Measurements from ENCODE around the gene SERP2.

Gene SERP2

DNA sequence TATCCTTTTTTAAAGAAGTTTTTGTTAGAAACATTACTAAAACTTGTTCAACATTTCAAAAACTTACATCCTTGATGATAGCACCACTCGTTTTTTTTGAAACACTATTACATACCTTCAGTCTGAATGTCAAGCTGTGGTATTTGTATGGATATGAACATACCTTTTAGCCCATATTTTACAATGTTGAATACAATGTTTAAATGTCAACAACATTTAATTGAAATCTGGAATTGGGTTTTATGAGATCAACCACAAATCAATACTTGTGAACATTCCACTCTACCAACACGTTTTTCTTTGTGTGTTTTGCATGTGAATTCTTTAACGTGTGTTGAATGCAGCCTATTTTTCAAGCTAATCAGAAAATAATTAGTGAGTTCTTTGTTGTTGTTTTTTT is 4.7 kb downstream of the SERP2 start:
- WGBS: no CpG with 5 or more reads among the region's 3 CpGs
- peaks cover 5% of the 10 kb centered on the region; the same call in 1 of the 2 replicates for H3K27me3 ChIP-seq (ENCODE audit: insufficient read depth, low read length)
- no peak overlapping the region for H3K27ac ChIP-seq (ENCODE audit: low read depth, low read length)
- H3K4me3 ChIP-seq (ENCODE audit: low read length): no peak overlapping the region
- H3K4me1 ChIP-seq (ENCODE audit: insufficient read depth, low read length): peaks cover 9% of the 10 kb centered on the region
- no peaks in the 10 kb centered on the region for H3K9me3 ChIP-seq (ENCODE audit: insufficient read depth, low read depth, low read length)
- no peak overlapping the region for H3K9ac ChIP-seq (ENCODE audit: low read depth, low read length)
- H3K36me3 ChIP-seq (ENCODE audit: insufficient read depth, low read length): no peaks in the 10 kb centered on the region

- Histone ChIP-seq H3K27me3 (ENCODE audit: insufficient read depth, low read length) (no peaks in the 10 kb centered on the region), H3K9me3 (ENCODE audit: insufficient read depth, low read depth, low read length) (no peaks in the 10 kb centered on the region), H3K9ac (ENCODE audit: low read depth, low read length) (no peak overlapping the region), H3K4me1 (ENCODE audit: insufficient read depth, low read length) (peaks cover 9% of the 10 kb centered on the region), H3K4me3 (ENCODE audit: low read length) (no peak overlapping the region), H3K36me3 (ENCODE audit: insufficient read depth, low read length) (no peaks in the 10 kb centered on the region), H3K27ac (ENCODE audit: low read depth, low read length) (no peak overlapping the region)
- 96% methylated on average over 2 of the region's 2 CpGs for WGBS
Observed at GRCh38 chr13:44379885-44380284, 6.3 kb downstream of the SERP2 start.

DNA sequence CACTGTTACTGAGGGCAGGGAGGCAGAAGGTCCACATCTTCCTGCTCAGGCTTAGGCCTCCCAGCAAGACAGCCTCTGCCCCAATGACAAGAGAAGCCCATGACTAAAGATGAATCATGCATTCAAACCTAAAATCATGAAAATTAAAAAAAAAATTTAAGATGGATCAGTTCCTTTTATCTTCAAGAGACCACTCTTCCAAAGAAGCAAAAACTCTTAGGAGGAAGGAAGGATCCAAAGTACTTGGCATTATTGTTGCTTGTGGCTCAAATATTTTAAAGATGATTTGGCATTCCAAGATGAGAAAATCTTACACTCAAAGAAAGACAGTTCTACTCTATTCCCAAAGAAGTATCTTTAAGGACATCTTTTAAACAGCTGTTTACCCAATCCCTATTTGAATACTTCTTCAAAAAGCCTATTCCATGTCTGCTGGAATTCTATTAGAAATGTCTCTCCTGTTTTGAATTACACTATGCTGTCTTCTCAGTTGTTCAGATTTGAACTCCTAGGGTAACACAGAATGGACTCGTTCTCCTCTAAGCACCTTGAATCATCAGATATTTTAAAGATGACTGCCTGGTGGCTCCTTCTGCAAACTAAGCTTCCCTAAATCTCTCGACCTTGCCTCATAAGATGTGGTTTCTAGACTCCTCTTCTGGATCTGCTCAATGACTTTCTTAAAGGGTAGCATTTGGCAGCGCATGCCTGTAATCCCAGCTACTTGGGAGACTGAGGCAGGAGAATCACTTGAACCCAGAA is 7.0 kb downstream of the SERP2 start:
- H3K9me3 ChIP-seq (ENCODE audit: insufficient read depth, low read depth, low read length): no peaks in the 10 kb centered on the region
- no peaks in the 10 kb centered on the region for H3K27me3 ChIP-seq (ENCODE audit: insufficient read depth, low read length)
- WGBS: 92% methylated on average over 3 of the region's 3 CpGs
- no peak overlapping the region for H3K27ac ChIP-seq (ENCODE audit: low read depth, low read length)
- no peaks in the 10 kb centered on the region for H3K36me3 ChIP-seq (ENCODE audit: insufficient read depth, low read length)
- H3K9ac ChIP-seq (ENCODE audit: low read depth, low read length): no peak overlapping the region
- peaks cover 9% of the 10 kb centered on the region for H3K4me1 ChIP-seq (ENCODE audit: insufficient read depth, low read length)
- H3K4me3 ChIP-seq (ENCODE audit: low read length): no peak overlapping the region

- Histone ChIP-seq H3K27ac (ENCODE audit: low read depth, low read length) (no peak overlapping the region), H3K4me1 (ENCODE audit: insufficient read depth, low read length) (peaks cover 17% of the 10 kb centered on the region), H3K36me3 (ENCODE audit: insufficient read depth, low read length) (no peaks in the 10 kb centered on the region), H3K27me3 (ENCODE audit: insufficient read depth, low read length) (no peaks in the 10 kb centered on the region), H3K9ac (ENCODE audit: low read depth, low read length) (no peak overlapping the region), H3K4me3 (ENCODE audit: low read length) (no peak overlapping the region), H3K9me3 (ENCODE audit: insufficient read depth, low read depth, low read length) (no peaks in the 10 kb centered on the region)
- WGBS: 90% methylated on average over 5 of the region's 5 CpGs
Observed at GRCh38 chr13:44382635-44383145, 9.1 kb downstream of the SERP2 start.

GRCh38 chr13:44383945-44384344 is 10.3 kb downstream of the SERP2 start:
- no peaks in the 10 kb centered on the region for H3K27me3 ChIP-seq (ENCODE audit: insufficient read depth, low read length)

DNA sequence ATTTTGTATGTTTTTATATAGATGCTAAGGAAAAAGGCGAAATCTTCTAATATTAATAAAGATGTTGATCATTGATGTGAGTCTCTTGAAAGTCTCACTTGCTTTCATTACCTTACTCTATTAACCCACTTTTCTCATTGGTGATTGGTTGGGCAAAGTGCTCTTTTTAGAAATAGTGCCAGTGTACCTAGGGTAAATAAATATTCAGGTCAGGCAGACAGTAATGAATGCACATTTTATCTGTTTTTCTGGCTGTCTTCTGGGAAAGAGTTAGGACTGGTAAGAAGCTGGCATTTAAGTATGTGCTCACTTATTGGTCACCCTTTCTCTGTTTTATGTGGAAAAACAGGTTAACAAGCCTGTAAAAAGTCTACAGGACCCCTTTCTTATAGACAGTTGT is 11.2 kb downstream of the SERP2 start:
- no peaks in the 10 kb centered on the region for H3K36me3 ChIP-seq (ENCODE audit: insufficient read depth, low read length)
- no peak overlapping the region for H3K9ac ChIP-seq (ENCODE audit: low read depth, low read length)
- WGBS: no CpG with 5 or more reads among the region's 1 CpG
- H3K27me3 ChIP-seq (ENCODE audit: insufficient read depth, low read length): no peaks in the 10 kb centered on the region
- no peak overlapping the region for H3K4me3 ChIP-seq (ENCODE audit: low read length)
- no peak overlapping the region for H3K27ac ChIP-seq (ENCODE audit: low read depth, low read length)
- H3K4me1 ChIP-seq (ENCODE audit: insufficient read depth, low read length): peaks cover 20% of the 10 kb centered on the region
- no peaks in the 10 kb centered on the region for H3K9me3 ChIP-seq (ENCODE audit: insufficient read depth, low read depth, low read length)

More at GRCh38 chr13:44383945-44384344, 10.3 kb downstream of the SERP2 start:
- no peak overlapping the region for H3K4me3 ChIP-seq (ENCODE audit: low read length)
- no peak overlapping the region for H3K9ac ChIP-seq (ENCODE audit: low read depth, low read length)
- WGBS: 71% methylated on average over 5 of the region's 5 CpGs
- peaks cover 18% of the 10 kb centered on the region for H3K4me1 ChIP-seq (ENCODE audit: insufficient read depth, low read length)
- no peaks in the 10 kb centered on the region for H3K9me3 ChIP-seq (ENCODE audit: insufficient read depth, low read depth, low read length)
- no peaks in the 10 kb centered on the region for H3K36me3 ChIP-seq (ENCODE audit: insufficient read depth, low read length)
- no peak overlapping the region for H3K27ac ChIP-seq (ENCODE audit: low read depth, low read length)

DNA sequence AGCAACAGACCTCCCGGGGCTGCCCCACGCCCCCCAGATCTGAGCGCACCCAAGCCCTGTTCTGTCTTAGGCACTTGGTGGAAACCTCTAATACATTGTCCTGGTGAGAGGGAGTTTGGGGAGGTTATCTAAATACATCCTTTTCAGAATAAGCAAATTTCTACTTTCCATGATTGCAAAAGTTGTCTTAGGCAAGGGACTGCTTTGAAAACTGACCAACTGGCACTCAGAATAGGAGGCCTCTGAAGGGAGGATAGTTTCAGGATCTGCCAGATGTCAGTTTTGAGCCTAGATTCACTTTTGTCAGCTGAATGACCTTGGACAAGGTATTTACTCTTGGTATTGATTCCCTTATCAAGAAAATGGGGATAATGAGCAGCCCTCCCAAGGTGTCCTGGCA is 11.8 kb downstream of the SERP2 start:
- Histone ChIP-seq H3K4me1 (ENCODE audit: insufficient read depth, low read length) (peaks cover 22% of the 10 kb centered on the region), H3K27ac (ENCODE audit: low read depth, low read length) (no peak overlapping the region), H3K27me3 (ENCODE audit: insufficient read depth, low read length) (no peaks in the 10 kb centered on the region), H3K4me3 (ENCODE audit: low read length) (no peak overlapping the region), H3K9me3 (ENCODE audit: insufficient read depth, low read depth, low read length) (no peaks in the 10 kb centered on the region), H3K9ac (ENCODE audit: low read depth, low read length) (no peak overlapping the region), H3K36me3 (ENCODE audit: insufficient read depth, low read length) (no peaks in the 10 kb centered on the region)
- 92% methylated on average over 3 of the region's 3 CpGs for WGBS

GRCh38 chr13:44385847-44386246 is 12.2 kb downstream of the SERP2 start:
- Histone ChIP-seq H3K4me3 (ENCODE audit: low read length) (no peak overlapping the region), H3K9ac (ENCODE audit: low read depth, low read length) (no peak overlapping the region), H3K27ac (ENCODE audit: low read depth, low read length) (no peak overlapping the region), H3K9me3 (ENCODE audit: insufficient read depth, low read depth, low read length) (no peaks in the 10 kb centered on the region), H3K36me3 (ENCODE audit: insufficient read depth, low read length) (no peaks in the 10 kb centered on the region), H3K4me1 (ENCODE audit: insufficient read depth, low read length) (peaks cover 25% of the 10 kb centered on the region), H3K27me3 (ENCODE audit: insufficient read depth, low read length) (no peaks in the 10 kb centered on the region)
- 86% methylated on average over 6 of the region's 6 CpGs for WGBS

- H3K9me3 ChIP-seq (ENCODE audit: insufficient read depth, low read depth, low read length): no peaks in the 10 kb centered on the region
- no peak overlapping the region for H3K4me3 ChIP-seq (ENCODE audit: low read length)
- H3K36me3 ChIP-seq (ENCODE audit: insufficient read depth, low read length): no peaks in the 10 kb centered on the region
- H3K27me3 ChIP-seq (ENCODE audit: insufficient read depth, low read length): no peaks in the 10 kb centered on the region
- H3K27ac ChIP-seq (ENCODE audit: low read depth, low read length): no peak overlapping the region
- no peak overlapping the region for H3K9ac ChIP-seq (ENCODE audit: low read depth, low read length)
- WGBS: 68% methylated on average over 7 of the region's 7 CpGs
- H3K4me1 ChIP-seq (ENCODE audit: insufficient read depth, low read length): peaks cover 25% of the 10 kb centered on the region
Observed at GRCh38 chr13:44386913-44387556, 13.4 kb downstream of the SERP2 start.

DNA sequence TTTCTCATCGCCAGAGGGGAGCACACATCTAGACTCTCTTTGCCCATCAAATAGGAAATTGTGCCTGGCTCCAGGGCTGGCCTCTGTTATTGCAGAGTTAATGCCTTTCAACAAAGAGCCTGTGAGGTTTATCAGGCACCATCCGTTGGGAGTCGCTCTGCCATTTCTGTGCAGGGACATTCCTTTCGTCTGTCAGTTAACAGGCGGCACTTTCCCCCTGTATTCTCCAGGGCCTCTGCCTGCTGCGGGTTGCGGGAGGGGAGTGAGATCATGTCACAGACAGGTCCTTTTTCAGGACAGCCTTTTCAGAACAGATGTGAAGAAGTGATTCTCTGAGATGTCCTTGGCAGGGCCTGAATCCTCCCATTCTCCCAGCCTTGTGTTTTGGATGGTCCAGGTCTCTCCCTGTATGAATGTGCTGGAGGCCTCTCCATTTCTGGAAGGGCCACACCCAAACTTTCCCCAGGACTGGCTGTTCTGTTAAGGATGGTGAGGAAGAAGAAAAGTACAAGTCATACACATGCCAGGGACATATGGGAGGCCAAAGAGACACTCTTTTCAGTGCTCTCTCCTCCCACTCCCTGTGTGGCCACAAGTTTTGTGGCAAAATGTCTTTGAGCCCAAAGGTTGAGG is 14.9 kb downstream of the SERP2 start:
- WGBS: 49% methylated on average over 6 of the region's 7 CpGs
- no peaks in the 10 kb centered on the region for H3K9me3 ChIP-seq (ENCODE audit: insufficient read depth, low read depth, low read length)
- H3K4me3 ChIP-seq (ENCODE audit: low read length): no peak overlapping the region
- no peak overlapping the region for H3K27ac ChIP-seq (ENCODE audit: low read depth, low read length)
- H3K36me3 ChIP-seq (ENCODE audit: insufficient read depth, low read length): no peaks in the 10 kb centered on the region
- H3K27me3 ChIP-seq (ENCODE audit: insufficient read depth, low read length): no peaks in the 10 kb centered on the region
- H3K4me1 ChIP-seq (ENCODE audit: insufficient read depth, low read length): peaks cover 25% of the 10 kb centered on the region
- H3K9ac ChIP-seq (ENCODE audit: low read depth, low read length): no peak overlapping the region

DNA sequence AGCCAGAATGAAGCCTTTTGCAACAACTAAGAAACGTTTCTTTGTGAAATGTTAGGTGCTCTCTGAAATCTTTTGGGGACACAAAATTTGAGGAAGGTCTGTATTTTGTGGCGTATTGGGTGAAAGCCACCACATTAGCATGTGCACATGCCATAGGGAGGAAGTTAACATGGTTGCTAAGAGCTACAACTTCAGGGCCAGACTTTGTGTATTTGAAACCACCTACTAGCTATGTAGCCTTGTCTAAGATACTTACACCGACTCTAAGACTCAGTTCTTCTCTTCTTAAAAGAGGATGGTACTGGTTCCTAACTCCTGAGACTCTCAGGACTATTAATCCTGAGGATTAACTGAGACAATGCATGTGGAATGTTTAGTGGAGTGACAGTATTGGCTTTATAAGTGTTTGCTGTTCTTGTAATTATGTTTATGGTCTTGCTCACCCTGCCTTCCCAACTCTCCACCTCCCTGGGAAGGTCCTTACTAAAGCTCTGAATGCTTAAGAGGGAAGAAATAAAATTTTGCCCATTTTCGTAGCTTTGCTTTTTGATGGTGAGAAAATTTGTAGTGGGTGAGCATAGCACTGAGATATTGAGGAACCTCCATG is 15.5 kb downstream of the SERP2 start:
- WGBS: 89% methylated on average over 4 of the region's 4 CpGs
- Histone ChIP-seq H3K27ac (ENCODE audit: low read depth, low read length) (no peak overlapping the region), H3K9ac (ENCODE audit: low read depth, low read length) (no peak overlapping the region), H3K4me3 (ENCODE audit: low read length) (no peak overlapping the region), H3K27me3 (ENCODE audit: insufficient read depth, low read length) (no peaks in the 10 kb centered on the region), H3K4me1 (ENCODE audit: insufficient read depth, low read length) (peaks cover 25% of the 10 kb centered on the region), H3K36me3 (ENCODE audit: insufficient read depth, low read length) (no peaks in the 10 kb centered on the region), H3K9me3 (ENCODE audit: insufficient read depth, low read depth, low read length) (no peaks in the 10 kb centered on the region)

Data from HUES64 (cell line).